ENCODE measurements around the gene ABCB8.
"Not testable (repeated sequence)": the region's sequence is repeated elsewhere in the genome, so short reads cannot be mapped to it uniquely, and the experiment has no call there.

The ABCB8 gene

DNA sequence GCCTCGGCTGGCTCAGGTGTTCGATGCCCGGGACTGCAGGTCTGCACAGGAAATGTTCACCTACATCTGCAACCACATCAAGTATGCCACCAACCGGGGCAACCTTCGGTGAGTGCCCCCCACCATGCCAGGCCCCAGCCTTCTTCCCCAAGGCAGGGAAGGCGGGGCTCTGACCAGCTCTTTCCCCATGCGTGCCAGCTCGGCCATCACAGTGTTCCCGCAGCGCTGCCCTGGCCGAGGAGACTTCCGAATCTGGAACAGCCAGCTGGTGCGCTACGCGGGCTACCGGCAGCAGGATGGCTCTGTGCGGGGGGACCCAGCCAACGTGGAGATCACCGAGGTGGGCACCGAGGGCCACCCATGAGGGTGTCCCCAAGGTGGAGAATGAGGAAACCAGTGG, 29.9 kb upstream of the ABCB8 start:
- DNase-seq (ENCODE audit: low read depth) = no peak

DNA sequence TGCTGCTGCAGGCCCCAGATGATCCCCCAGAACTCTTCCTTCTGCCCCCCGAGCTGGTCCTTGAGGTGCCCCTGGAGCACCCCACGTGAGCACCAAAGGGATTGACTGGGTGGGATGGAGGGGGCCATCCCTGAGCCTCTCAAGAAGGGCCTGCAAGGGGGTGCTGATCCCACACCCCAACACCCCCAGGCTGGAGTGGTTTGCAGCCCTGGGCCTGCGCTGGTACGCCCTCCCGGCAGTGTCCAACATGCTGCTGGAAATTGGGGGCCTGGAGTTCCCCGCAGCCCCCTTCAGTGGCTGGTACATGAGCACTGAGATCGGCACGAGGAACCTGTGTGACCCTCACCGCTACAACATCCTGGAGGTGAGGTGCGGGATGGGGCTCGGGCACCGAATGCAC, 29.2 kb upstream of the ABCB8 start:
- DNase-seq (ENCODE audit: low read depth) = no peak

DNA sequence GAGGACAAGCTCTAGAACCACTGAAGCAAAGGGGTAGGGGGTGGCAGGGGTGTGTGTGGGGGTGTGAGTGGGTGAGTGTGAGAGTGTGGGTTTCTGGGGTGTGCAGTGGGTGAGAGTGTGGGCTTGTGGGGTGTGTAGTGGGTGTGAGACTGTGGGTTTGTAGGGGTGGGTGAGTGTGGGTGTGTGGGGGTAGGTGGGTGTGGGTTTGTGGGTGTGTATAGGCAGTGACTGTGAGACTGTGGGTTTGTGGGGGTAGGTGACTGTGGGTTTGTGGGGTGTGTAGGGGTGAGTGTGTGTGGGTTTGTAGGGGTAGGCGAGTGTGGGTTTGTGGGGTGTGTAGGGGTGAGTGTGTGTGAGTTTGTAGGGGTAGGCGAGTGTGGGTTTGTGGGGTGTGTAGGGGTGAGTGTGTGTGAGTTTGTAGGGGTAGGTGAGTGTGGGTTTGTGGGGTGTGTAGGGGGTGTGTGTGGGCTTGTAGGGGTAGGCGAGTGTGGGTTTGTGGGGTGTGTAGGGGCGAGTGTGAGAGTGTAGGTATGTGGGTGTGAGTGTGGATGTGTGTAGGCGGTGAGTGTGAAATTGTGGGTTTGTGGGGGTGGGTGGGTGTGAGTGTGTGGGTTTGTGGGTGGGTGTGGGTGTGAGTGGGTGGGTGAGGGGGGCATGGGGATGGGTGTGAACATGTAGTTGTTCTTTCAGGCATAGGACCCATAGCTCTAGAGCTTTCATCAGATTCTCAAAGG, 28.6 kb upstream of the ABCB8 start:
- DNase-seq (ENCODE audit: low read depth) = no peak

DNA sequence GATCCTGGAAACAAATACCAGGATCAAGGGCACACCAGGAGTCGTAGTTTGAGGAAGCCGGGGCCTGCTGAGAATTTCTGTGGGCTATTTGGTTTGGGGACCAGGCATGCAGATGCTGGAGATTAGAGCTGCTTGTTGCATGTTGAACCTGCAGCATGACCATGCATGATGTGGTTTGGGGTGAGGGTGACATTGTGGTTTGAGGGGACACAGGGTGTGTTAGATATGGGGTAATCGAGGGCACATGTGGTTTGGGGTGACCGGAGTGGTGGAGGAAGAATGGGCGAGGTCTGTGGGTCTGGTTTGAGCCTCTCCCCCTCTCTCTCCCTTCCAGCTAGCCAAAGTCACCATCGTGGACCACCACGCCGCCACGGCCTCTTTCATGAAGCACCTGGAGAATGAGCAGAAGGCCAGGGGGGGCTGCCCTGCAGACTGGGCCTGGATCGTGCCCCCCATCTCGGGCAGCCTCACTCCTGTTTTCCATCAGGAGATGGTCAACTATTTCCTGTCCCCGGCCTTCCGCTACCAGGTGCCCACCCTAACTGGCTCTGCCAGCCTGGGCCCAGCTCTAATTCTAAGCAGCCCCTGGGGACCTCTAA, 27.3 kb upstream of the ABCB8 start:
- DNase-seq (ENCODE audit: low read depth) = no peak

DNA sequence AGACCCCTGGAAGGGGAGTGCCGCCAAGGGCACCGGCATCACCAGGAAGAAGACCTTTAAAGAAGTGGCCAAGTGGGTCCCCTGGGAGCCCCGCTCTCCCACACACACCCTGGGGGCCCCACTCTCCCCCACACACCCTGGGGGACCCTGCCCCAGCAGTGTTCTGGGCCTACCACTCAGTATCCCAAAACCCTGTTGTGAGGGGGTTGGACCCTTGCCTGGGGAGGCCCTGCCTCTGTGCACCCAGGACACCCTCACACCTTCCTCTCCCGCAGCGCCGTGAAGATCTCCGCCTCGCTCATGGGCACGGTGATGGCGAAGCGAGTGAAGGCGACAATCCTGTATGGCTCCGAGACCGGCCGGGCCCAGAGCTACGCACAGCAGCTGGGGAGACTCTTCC, 26.7 kb upstream of the ABCB8 start:
- DNase-seq (ENCODE audit: low read depth) = no peak

DNA sequence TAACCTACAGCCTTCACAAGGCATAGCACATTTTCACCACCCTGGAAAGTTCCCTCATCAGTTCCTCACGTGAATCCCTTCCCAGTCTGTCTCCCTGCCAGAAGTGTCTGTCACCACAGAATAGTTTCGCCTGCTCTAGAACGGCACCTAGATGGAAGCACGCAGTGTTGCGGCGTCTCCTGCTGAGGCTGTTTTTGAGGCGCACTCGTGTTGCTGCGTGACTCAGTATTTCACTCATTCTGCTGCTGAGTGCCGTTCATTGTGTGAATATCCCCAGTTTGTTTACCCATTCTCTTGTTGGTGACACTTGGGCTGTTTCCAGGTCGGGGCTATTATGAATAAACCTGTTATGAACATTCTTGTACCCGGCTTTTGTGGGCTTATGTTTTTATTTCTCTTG, 24.7 kb upstream of the ABCB8 start:
- no peak for DNase-seq (ENCODE audit: low read depth)

DNA sequence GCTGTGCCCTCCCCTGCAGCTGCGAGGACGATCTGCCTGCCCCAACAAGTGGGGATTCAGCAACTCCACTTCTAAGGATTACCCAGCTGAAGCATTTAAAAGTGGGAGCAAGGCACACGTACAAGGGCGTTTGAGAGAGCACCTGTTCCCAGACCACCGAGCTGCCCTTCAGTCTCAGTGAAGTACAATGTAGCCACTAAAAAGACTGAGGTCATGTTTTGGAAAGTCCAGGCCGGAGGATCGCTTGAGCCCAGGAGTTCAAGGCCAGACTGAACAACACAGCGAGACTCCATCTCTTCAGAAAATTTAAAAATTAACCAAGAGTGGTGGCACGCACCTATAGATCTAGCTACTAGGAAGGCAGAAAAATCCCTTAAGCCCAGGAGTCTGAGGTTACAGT, 22.7 kb upstream of the ABCB8 start:
- DNase-seq (ENCODE audit: low read depth) = no peak

DNA sequence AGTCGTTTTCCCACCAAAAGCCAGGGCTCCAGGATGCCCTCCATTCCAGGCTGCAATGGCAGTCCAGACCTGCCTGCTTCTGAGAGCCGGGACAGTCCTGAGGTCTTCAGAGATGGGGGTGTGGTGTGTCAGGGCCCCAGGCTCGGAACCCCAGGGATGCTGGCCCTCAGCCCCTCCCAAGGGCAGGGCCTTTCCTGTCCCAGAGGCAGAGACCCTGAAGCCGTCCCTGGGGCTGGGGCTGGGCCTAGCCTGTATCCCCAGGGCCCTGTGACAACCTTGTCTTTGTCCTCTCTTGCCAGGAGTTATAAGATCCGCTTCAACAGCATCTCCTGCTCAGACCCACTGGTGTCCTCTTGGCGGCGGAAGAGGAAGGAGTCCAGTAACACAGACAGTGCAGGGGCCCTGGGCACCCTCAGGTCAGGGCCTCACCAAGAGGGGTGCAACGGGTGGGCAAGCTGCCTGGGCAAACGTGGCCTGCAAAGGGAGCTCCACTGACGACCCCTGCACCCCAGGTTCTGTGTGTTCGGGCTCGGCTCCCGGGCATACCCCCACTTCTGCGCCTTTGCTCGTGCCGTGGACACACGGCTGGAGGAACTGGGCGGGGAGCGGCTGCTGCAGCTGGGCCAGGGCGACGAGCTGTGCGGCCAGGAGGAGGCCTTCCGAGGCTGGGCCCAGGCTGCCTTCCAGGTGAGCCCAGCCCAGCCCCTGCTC, 21.5 kb upstream of the ABCB8 start:
- no peak for DNase-seq (ENCODE audit: low read depth)

DNA sequence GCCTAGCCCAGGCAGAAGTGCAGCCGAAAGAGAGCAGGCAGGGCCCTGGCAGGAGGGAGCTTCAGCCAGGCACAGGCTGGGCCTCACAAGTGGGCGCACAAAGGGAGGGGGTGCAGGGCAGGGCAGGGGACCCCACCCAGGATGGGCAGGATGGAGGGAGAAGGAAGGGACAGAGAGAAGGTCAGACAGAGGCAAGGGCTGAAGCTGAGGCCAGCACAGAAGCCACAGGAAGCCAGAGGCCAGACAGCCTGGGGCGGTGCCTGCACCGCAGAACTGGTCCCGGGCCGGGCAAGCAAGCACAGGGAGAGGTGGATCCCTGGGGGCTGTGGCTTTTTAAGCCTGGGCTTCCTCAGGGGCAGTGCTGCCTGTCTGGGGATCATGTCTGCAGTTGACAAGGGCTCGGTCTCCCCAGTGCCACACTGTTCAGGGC, 20.8 kb upstream of the ABCB8 start:
- no peak for DNase-seq (ENCODE audit: low read depth)

DNA sequence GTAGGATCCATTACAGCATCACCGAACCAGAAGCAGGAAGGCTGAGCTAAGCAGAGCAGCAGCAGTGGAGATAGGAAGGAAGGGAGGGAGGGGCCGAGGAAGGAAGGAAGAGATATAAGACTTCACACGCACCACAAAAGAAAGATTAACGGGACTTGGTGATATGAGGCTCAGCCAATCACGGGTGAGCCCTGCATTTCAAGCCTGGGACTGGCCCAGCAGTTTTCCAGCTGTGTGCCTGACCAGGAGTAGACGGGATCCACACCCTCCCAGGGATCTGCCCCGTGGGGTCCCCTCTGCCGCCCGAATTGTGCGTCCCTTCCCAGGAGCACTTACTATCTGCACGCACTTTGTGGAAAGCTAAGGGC, 20.1 kb upstream of the ABCB8 start:
- no peak for DNase-seq (ENCODE audit: low read depth)

DNA sequence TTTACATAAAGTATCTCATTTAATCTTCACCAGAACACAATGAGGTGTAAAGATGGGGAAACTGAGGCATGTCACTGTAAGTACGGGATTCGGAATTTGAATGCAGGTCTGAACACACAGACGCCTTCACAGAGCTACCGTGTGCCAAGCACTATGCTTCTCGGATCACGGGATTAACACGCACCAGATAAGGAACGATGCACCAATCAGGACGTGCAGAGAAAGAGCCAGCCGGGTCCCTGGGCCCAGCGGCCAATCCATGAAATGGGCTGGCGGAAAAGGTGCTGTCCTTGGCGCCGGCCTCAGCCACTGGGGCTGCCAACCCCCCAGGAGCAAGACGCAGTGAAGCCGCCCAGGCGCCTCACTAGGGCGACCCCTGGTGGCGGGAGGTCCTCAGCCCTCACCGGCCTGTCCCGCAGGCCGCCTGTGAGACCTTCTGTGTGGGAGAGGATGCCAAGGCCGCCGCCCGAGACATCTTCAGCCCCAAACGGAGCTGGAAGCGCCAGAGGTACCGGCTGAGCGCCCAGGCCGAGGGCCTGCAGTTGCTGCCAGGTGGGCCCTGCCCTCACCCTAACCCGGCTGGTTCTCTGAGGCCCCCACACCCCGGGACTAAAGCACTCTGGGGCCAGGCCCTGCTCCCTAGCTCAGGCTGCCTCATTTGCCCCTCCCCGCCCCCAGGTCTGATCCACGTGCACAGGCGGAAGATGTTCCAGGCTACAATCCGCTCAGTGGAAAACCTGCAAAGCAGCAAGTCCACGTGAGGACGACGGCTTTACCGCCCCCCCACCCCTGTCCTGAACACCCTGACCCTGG, 19.5 kb upstream of the ABCB8 start:
- no peak for DNase-seq (ENCODE audit: low read depth)

DNA sequence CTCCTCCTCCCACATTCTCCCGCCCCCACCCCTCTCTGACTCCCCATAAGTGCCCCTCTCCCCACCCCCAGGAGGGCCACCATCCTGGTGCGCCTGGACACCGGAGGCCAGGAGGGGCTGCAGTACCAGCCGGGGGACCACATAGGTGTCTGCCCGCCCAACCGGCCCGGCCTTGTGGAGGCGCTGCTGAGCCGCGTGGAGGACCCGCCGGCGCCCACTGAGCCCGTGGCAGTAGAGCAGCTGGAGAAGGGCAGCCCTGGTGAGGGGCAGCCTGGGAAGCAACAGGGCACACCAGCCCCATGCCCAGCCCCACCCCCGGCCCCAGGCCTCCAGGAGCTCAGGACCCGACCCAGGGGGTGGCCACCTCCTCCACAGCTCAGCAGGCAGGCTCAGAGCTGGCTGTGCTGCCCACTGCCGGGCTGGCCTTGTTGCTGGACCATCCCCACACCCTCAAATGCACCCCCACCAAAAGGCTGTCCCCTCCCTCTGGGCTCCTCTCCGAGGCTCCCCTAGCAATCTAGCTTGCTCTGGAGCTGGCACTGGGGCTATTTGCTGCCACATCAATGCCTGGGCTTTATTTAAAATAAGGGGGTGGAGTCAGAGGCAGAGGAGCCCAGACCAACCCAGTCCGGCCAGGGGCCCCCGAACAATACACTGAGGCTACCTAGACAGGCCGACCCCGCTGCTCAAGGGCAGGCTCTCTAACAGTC, 18.8 kb upstream of the ABCB8 start:
- no peak for DNase-seq (ENCODE audit: low read depth)

DNA sequence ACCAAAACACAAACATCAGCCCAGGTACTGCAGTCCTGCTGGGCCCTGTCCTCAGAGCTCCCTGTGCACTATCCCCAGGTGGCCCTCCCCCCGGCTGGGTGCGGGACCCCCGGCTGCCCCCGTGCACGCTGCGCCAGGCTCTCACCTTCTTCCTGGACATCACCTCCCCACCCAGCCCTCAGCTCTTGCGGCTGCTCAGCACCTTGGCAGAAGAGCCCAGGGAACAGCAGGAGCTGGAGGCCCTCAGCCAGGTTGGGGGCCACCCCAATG, 18.3 kb upstream of the ABCB8 start:
- no peak for DNase-seq (ENCODE audit: low read depth)

DNA sequence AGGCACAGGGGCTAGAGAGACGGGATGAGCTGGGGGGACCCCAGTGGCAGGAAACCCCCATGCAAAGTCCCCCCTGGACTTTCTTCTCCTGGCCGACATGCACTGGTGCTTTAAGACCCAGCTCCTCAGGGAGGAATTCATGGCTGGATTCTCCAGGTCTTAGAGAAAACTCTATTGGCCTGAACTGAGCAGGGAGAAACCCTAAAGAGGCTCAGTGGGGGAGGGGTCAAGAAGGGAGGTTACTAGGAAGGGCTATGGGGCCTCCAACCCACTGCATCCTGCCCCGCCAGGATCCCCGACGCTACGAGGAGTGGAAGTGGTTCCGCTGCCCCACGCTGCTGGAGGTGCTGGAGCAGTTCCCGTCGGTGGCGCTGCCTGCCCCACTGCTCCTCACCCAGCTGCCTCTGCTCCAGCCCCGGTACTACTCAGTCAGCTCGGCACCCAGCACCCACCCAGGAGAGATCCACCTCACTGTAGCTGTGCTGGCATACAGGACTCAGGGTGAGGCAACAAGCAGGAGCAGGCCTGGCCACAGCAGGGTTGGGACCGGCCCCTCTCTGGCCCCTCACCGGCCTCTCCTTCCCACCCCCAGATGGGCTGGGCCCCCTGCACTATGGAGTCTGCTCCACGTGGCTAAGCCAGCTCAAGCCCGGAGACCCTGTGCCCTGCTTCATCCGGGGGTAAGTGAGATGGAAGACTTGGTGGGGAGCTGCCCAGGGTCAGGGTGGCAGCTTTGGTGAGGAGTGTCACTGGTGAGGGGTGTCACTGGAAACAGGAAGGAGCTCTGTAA, 17.7 kb upstream of the ABCB8 start:
- DNase-seq (ENCODE audit: low read depth) = no peak

DNA sequence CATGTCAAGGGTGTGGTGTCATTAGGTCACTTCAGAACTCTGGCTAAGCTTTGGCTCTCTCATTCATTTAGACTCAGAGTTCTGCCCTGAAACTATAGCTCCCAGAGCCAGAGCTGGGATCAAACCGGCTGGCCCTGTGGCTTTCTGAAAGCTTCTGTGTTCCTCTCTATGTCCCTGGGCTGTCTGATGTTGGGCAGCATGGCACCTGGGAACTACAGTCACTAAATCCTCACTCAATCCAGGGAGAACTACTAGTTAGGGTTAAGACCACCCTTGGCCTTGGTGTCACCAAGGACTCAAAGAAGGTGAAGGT, 17.2 kb upstream of the ABCB8 start:
- DNase-seq (ENCODE audit: low read depth) = no peak

DNA sequence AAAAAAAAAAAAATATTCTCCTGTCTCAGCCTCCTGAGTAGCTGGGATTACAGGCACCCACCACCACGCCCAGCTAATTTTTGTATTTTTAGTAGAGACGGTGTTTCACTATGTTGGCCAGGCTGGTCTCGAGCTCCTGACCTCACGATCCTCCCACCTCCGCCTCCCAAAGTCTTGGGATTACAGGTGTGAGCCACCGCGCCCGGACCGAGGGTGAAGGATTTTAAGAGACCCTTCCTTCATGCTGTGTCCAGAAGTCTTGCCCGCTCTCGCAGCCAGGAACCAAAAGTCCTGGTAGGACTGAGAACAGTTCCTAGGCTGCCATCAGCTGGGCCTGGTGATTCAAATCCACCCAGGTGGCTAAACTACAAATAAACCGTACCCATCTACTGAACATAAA, 16.6 kb upstream of the ABCB8 start:
- DNase-seq (ENCODE audit: low read depth) = not testable (repeated sequence)

DNA sequence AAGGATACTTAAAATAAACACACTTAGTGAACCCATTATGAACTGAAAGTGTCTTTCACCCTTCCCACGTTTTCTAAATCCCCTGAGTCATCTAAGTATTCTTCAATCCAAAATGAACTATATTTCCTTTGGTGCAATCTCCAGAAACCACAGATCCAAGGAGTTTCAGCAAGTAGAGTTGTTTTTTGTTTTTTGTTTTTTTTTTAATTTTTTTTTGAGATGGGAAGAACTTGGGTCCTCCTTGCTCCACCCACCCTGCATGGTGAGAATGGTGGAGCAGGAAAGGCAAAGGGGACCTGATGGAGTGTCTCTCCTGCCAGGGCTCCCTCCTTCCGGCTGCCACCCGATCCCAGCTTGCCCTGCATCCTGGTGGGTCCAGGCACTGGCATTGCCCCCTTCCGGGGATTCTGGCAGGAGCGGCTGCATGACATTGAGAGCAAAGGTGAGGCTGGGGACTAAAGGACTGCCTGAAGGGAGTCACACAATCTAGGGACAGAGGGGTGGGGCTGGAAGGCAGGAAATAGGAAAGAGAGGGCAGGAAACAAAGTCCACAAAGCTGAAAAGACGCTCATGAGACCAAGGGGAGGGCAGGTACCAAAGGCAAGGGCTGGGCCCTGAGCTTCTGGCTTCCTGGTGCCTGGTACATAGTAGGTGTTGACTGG, 16.1 kb upstream of the ABCB8 start:
- DNase-seq (ENCODE audit: low read depth) = no peak

DNA sequence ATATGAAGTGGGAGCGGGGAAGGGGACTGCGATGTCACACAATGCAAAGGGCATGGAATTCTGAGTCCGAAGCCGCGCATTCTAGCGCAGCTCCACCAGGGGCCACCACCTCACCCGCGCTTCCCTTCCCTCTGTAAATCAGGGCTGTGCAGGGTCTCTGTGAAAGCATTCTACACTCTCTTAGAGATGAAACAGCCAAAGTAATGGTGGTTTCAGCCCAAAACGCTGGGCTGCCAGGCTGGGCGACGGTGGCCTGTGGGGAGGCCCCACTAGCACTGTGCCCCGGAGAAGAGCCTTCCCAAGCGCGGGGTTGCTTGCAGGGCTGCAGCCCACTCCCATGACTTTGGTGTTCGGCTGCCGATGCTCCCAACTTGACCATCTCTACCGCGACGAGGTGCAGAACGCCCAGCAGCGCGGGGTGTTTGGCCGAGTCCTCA, 15.3 kb upstream of the ABCB8 start:
- no peak for DNase-seq (ENCODE audit: low read depth)

DNA sequence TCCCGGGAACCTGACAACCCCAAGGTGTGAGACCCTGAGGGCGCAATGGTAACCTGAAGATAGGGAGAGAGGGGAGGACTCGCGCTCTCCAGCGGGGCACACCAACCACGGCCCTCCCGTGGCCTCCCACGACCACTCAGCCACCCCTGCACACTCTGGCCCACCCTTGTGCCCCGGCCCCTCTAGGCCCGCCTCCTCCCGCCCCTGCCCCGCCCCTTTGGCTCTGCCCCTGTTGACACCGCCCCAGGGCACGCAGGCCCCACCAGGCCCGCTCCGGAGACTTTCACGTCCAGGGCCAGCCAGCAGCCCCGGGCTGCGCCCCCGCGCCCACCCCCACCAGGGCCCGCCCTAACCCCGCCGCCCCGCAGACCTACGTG, 14.9 kb upstream of the ABCB8 start:
- DNase-seq (ENCODE audit: low read depth) = no peak

DNA sequence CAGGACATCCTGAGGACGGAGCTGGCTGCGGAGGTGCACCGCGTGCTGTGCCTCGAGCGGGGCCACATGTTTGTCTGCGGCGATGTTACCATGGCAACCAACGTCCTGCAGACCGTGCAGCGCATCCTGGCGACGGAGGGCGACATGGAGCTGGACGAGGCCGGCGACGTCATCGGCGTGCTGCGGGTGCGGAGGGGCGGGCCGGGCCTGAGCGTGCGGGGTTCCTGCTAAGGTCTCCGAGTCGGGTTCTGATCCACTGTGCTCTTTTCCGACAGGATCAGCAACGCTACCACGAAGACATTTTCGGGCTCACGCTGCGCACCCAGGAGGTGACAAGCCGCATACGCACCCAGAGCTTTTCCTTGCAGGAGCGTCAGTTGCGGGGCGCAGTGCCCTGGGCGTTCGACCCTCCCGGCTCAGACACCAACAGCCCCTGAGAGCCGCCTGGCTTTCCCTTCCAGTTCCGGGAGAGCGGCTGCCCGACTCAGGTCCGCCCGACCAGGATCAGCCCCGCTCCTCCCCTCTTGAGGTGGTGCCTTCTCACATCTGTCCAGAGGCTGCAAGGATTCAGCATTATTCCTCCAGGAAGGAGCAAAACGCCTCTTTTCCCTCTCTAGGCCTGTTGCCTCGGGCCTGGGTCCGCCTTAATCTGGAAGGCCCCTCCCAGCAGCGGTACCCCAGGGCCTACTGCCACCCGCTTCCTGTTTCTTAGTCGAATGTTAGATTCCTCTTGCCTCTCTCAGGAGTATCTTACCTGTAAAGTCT, 14.3 kb upstream of the ABCB8 start:
- DNase-seq (ENCODE audit: low read depth) = peak; percentile 54

Measured in iris pigment epithelial cell (primary cell).